ENCODE measurements around the gene OR2J2.
A peak's percentile ranks its signal among the peaks of the same experiment; 100 is the strongest.
"Not testable (repeated sequence)": the region's sequence is repeated elsewhere in the genome, so short reads cannot be mapped to it uniquely, and the experiment has no call there.

The OR2J2 gene

DNA sequence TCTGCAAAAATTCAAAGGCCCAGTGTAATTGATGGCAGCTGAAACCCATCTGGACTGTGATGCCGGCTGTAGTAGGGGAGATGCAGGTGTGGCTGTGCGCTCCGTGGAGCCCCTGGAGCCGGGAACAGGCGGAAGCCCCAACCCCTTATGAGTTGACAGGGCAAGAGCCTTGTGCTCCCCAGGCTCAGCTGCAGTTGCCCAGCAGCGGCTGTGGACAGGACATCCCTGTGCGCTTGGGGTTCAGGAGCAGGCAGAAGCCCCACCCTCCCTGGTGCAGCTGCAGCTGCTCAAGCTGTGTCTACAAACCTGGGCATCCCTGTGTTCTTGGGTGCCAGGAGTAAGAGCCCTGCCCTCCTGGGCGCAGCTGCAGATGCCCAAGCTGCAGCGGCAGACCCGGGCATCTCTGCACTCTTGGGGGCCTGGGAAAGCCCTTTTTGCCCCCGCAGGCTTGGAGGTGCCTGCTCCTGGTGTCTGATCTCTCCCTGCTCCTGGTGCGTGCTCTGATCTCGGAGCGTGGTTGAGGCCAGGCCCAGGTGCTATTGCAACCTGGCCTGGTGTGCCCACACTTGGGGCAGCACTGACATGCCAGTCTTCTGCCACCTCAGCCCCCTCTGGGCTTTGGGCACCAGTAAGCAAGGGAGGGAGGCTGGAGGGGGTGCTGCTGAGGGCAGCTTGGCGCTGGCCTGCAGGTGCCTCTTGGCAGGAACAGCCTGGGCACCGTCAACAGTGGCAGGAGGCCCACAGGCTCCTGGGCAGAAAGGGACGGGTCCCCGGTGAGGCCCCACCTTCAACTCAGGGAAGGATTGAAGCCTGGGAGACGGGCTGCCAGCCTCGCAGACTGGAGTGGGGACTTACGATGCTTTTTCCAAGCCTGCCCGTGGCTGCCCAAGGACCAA, 30.3 kb downstream of the OR2J2 start:
- no peak overlapping the region for H3K4me3 ChIP-seq
- DNase-seq (ENCODE audit: low spot score) = peak; percentile 64
- H3K27ac ChIP-seq = no peak overlapping the region
- TF ChIP-seq, protein P1, sequence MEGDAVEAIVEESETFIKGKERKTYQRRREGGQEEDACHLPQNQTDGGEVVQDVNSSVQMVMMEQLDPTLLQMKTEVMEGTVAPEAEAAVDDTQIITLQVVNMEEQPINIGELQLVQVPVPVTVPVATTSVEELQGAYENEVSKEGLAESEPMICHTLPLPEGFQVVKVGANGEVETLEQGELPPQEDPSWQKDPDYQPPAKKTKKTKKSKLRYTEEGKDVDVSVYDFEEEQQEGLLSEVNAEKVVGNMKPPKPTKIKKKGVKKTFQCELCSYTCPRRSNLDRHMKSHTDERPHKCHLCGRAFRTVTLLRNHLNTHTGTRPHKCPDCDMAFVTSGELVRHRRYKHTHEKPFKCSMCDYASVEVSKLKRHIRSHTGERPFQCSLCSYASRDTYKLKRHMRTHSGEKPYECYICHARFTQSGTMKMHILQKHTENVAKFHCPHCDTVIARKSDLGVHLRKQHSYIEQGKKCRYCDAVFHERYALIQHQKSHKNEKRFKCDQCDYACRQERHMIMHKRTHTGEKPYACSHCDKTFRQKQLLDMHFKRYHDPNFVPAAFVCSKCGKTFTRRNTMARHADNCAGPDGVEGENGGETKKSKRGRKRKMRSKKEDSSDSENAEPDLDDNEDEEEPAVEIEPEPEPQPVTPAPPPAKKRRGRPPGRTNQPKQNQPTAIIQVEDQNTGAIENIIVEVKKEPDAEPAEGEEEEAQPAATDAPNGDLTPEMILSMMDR (IDR thresholded peaks at IDR 0.05) = no peak

DNA sequence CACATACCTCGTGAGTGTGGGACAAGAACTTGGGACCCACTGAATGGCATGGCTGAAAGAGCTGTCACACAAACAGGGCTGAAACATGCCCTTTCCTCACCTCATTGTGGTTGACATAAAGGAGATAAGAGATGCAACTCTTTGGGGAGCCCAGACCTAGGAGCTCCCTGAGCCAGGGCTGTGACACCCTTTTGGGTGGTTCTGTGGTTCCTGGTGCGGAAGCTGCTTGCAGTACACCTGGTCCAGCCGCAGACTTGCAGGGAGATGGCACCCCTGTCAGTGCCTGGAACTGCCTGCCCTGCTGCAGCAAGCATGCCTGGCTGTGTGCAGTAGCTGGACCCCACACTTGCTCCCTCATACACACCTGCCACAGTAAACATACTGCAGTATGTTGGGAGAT, 31.3 kb downstream of the OR2J2 start:
- Histone ChIP-seq H3K27ac (no peak overlapping the region), H3K4me3 (no peak overlapping the region)
- TF ChIP-seq, protein P1 (IDR thresholded peaks at IDR 0.05) = no peak
- no peak for DNase-seq (ENCODE audit: low spot score)

GRCh38 chr6:29211488-29211887, 40.8 kb downstream of the OR2J2 start:
- no peak overlapping the region for H3K27ac ChIP-seq
- TF ChIP-seq, protein P1 (IDR thresholded peaks at IDR 0.05) = no peak
- no peak overlapping the region for H3K4me3 ChIP-seq
- no peak for DNase-seq (ENCODE audit: low spot score)

GRCh38 chr6:29216528-29216927, 45.8 kb downstream of the OR2J2 start:
- Histone ChIP-seq H3K27ac (no peak overlapping the region), H3K4me3 (no peak overlapping the region)
- TF ChIP-seq, protein P1 (IDR thresholded peaks at IDR 0.05) = no peak
- DNase-seq (ENCODE audit: low spot score) = no peak

DNA sequence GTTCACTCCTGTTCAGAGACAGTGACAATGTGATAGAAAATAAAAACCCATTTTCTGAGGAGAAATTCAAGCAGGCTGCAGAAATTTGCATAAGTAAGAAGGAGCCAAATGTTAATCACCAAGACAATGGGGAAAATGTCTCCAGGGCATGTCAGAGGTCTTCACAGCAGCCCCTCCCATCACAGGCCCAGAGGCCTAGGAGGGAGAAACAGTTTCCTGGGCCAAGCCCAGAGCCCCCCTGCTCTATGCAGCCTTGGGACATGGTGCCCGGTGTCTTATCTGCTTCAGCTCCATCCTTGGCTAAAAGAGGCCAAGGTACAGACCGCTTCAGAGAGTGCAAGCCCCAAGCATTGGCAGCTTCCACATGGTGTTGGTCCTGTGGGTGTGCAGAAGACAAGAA, 46.5 kb downstream of the OR2J2 start:
- H3K4me3 ChIP-seq, H3K27ac ChIP-seq: not testable (repeated sequence)

GRCh38 chr6:29218056-29218455, 47.3 kb downstream of the OR2J2 start:
- H3K27ac ChIP-seq; DNase-seq (ENCODE audit: low spot score); H3K4me3 ChIP-seq: not testable (repeated sequence)

More for the DNA sequence above, 46.5 kb downstream of the OR2J2 start:
- not testable (repeated sequence) for DNase-seq (ENCODE audit: low spot score)
